GM23248 (cell line): ENCODE measurements around the gene IFI16. TPM values are rescaled to one million over a fixed set of nuclear protein-coding genes. Genes with fewer than 3 reads are reported as not detected.
"Not testable (repeated sequence)": the region's sequence is repeated elsewhere in the genome, so short reads cannot be mapped to it uniquely, and the experiment has no call there.

ENCODE experiments used
- DNase-seq: peaks from one replicate; pipeline ENCODE4 v3.0.0-alpha.2; 2015
- H2AFZ ChIP-seq: fragments of 200-600 bp; sonication (generic); 2 replicates; pipeline ENCODE4 v1.6.1; 2016; ENCODE audit warnings: antibody characterized with exemption
- H3F3A ChIP-seq: fragments of 200-600 bp; sonication (generic); 2 replicates; pipeline ENCODE4 v1.6.1; 2016; ENCODE audit warnings: mild to moderate bottlenecking, antibody characterized with exemption, mixed run types; ENCODE audit not compliant: insufficient read depth
- H3K27ac ChIP-seq: fragments of 200-600 bp; sonication (generic); 2 replicates; pipeline ENCODE4 v1.5.1; 2016; ENCODE audit warnings: mild to moderate bottlenecking
- H3K27me3 ChIP-seq: fragments of 200-600 bp; sonication (generic); replicated peaks from 2 replicates; pipeline ENCODE4 v1.6.1; 2016; ENCODE audit warnings: mild to moderate bottlenecking; ENCODE audit not compliant: insufficient read depth
- H3K36me3 ChIP-seq: fragments of 200-600 bp; sonication (generic); 2 replicates; pipeline ENCODE4 v1.6.1; 2016; ENCODE audit warnings: low read depth, mild to moderate bottlenecking
- H3K4me1 ChIP-seq: fragments of 200-600 bp; sonication (generic); 2 replicates; pipeline ENCODE4 v1.6.1; 2016; ENCODE audit warnings: mild to moderate bottlenecking; ENCODE audit not compliant: insufficient read depth
- H3K4me2 ChIP-seq: fragments of 200-600 bp; sonication (generic); one replicate; pipeline ENCODE4 v1.6.1; 2016; ENCODE audit warnings: mild to moderate bottlenecking; ENCODE audit not compliant: unreplicated experiment
- H3K4me3 ChIP-seq: fragments of 200-600 bp; sonication (generic); 2 replicates; pipeline ENCODE4 v1.5.1; 2016; ENCODE audit warnings: mild to moderate bottlenecking
- H3K79me2 ChIP-seq: fragments of 200-600 bp; sonication (generic); 2 replicates; pipeline ENCODE4 v1.6.1; 2016; ENCODE audit warnings: mild to moderate bottlenecking; ENCODE audit not compliant: insufficient read depth
- H3K9ac ChIP-seq: fragments of 200-600 bp; sonication (generic); 2 replicates; pipeline ENCODE4 v1.6.1; 2016; ENCODE audit warnings: mild to moderate bottlenecking
- H3K9me2 ChIP-seq: fragments of 200-600 bp; sonication (generic); 2 replicates; pipeline ENCODE4 v1.6.1; 2016; ENCODE audit warnings: mixed run types, mild to moderate bottlenecking, moderate library complexity; ENCODE audit not compliant: insufficient read depth
- H3K9me3 ChIP-seq: fragments of 200-600 bp; sonication (generic); one replicate; pipeline ENCODE4 v1.6.1; 2017; ENCODE audit warnings: low read depth
- H4K20me1 ChIP-seq: fragments of 200-600 bp; sonication (generic); 2 replicates; pipeline ENCODE4 v1.6.0; 2016; ENCODE audit not compliant: insufficient read depth
- EZH2 ChIP-seq: fragments of 200-600 bp; sonication (generic); IDR thresholded peaks from 2 replicates; pipeline ENCODE4 v1.6.1; 2018; ENCODE audit warnings: antibody characterized with exemption, mild to moderate bottlenecking; ENCODE audit not compliant: insufficient read depth, poor library complexity, severe bottlenecking
- EZH2phosphoT487 ChIP-seq: fragments of 200-600 bp; sonication (generic); IDR thresholded peaks from 2 replicates; pipeline ENCODE4 v1.6.1; 2018; ENCODE audit warnings: antibody characterized with exemption, moderate library complexity, mild to moderate bottlenecking, low read depth; ENCODE audit not compliant: insufficient read depth
- WGBS, 2 experiments: methylation state at CpG; one replicate each; pipeline ENCODE4 v1.1.6; 2015 to 2017; ENCODE audit warnings: low lambda C conversion rate in 2 of 2, low coverage in 1 of 2; ENCODE audit errors: missing lambda C conversion rate in 2 of 2; 5-methylcytosine and 5-hydroxymethylcytosine counted together
- in situ Hi-C: fragments of 300-500 bp; cut with MboI; formaldehyde crosslinking; loops from 2 replicates; pipeline ENCODE4 v1.15.0; 2020
- polyA plus RNA-seq: library from polyadenylated mRNA; unstranded; fragments of >200 nt; fragmentation: Nextera tagmentation; extraction: Ambion mirVana; gene quantifications from 2 replicates; pipeline ENCODE4 v1.2.1, GENCODE V29; 2016
- total RNA-seq: library from RNA; depleted of rRNA; stranded (reverse); fragments of >200 nt; shearing (Covaris generic); gene quantifications from 2 replicates; pipeline ENCODE4 v1.2.3, GENCODE V29; 2014

IFI16 gene
- total and polyA plus RNA-seq, 2 experiments from 2014 or later: 36.4 to 88.9 TPM

- WGBS, 2 experiments: 69 to 71% methylated on average over 4 of the region's 4 CpGs
- no peak overlapping the region for H2AFZ ChIP-seq
- peak overlapping the region; percentile 53 for H3K27ac ChIP-seq
- H3K36me3 ChIP-seq: peaks cover 51% of the 10 kb centered on the region
- H3K9me2 ChIP-seq: no peaks in the 10 kb centered on the region
- no peak for TF ChIP-seq EZH2phosphoT487
- no peak for TF ChIP-seq EZH2
- no peaks in the 10 kb centered on the region for H3K9me3 ChIP-seq
- H3K4me2 ChIP-seq: peak overlapping the region; percentile 24
- H3K4me1 ChIP-seq: peaks cover 24% of the 10 kb centered on the region
- peak overlapping the region; percentile 47 for H3K9ac ChIP-seq
- H4K20me1 ChIP-seq: no peaks in the 10 kb centered on the region
- H3K4me3 ChIP-seq: no peak overlapping the region
- in situ Hi-C loops: no loop called here
- H3F3A ChIP-seq: peaks cover 21% of the 10 kb centered on the region
- H3K79me2 ChIP-seq: peaks cover 96% of the 10 kb centered on the region
- no peaks in the 10 kb centered on the region for H3K27me3 ChIP-seq
- peak; percentile 90 for DNase-seq
Measured at GRCh38 chr1:159015440-159015909, 5.8 kb downstream of the IFI16 start.

- DNase-seq: no peak
- 98 to 99% methylated on average over 10 of the region's 10 CpGs for WGBS, 2 experiments
- no peak overlapping the region for H3K4me2 ChIP-seq
- H4K20me1 ChIP-seq: no peaks in the 10 kb centered on the region; the same call in 1 of the 2 replicates
- no peaks in the 10 kb centered on the region for H3K9me3 ChIP-seq
- H3K4me3 ChIP-seq: no peak overlapping the region
- no peak overlapping the region for H3K27ac ChIP-seq
- peaks cover 97% of the 10 kb centered on the region for H3K79me2 ChIP-seq
- H3K36me3 ChIP-seq: peaks cover 42% of the 10 kb centered on the region
- peaks cover 2% of the 10 kb centered on the region; the same call in 1 of the 2 replicates for H3F3A ChIP-seq
- no peaks in the 10 kb centered on the region for H3K4me1 ChIP-seq
- H3K27me3 ChIP-seq: no peaks in the 10 kb centered on the region
- no peaks in the 10 kb centered on the region for H3K9me2 ChIP-seq
- in situ Hi-C loops: no loop called here
- H2AFZ ChIP-seq: no peak overlapping the region
- TF ChIP-seq EZH2phosphoT487 (no peak), EZH2 (no peak)
- H3K9ac ChIP-seq: no peak overlapping the region
Measured at GRCh38 chr1:159023723-159024122, 14.0 kb downstream of the IFI16 start.

- Histone ChIP-seq H2AFZ (no peak overlapping the region), H3K27me3 (no peaks in the 10 kb centered on the region), H3K9me2 (no peaks in the 10 kb centered on the region), H3K9me3 (no peaks in the 10 kb centered on the region), H3K4me2 (no peak overlapping the region), H4K20me1 (no peaks in the 10 kb centered on the region; the same call in 1 of the 2 replicates), H3K36me3 (peaks cover 38% of the 10 kb centered on the region), H3K9ac (no peak overlapping the region), H3K79me2 (peaks cover 98% of the 10 kb centered on the region), H3K27ac (no peak overlapping the region), H3F3A (peaks cover 4% of the 10 kb centered on the region; the same call in 1 of the 2 replicates), H3K4me1 (no peaks in the 10 kb centered on the region), H3K4me3 (no peak overlapping the region)
- in situ Hi-C loops: no loop called here
- 99 to 100% methylated on average over 7 of the region's 7 CpGs for WGBS, 2 experiments
- no peak for DNase-seq
- TF ChIP-seq EZH2phosphoT487 (no peak), EZH2 (no peak)
Measured at GRCh38 chr1:159025043-159025442, 15.3 kb downstream of the IFI16 start.

GRCh38 chr1:159026841-159027240 lies 17.1 kb downstream of the IFI16 start:
- in situ Hi-C loops: not testable (repeated sequence)
- peaks cover 27% of the 10 kb centered on the region for H3K36me3 ChIP-seq
- WGBS, 2 experiments: 90 to 91% methylated on average over 2 of the region's 2 CpGs

GRCh38 chr1:159030311-159030710 lies 20.6 kb downstream of the IFI16 start:
- WGBS, 2 experiments: 100% methylated on average over 1 of the region's 1 CpG
- in situ Hi-C loops: no loop called here
- Histone ChIP-seq H2AFZ (no peak overlapping the region), H3K4me2 (no peak overlapping the region), H4K20me1 (no peaks in the 10 kb centered on the region; the same call in 1 of the 2 replicates), H3K36me3 (peaks cover 44% of the 10 kb centered on the region), H3K4me3 (no peak overlapping the region), H3K79me2 (peaks cover 97% of the 10 kb centered on the region), H3K9ac (no peak overlapping the region), H3K9me2 (no peaks in the 10 kb centered on the region), H3K4me1 (no peaks in the 10 kb centered on the region), H3K27ac (no peak overlapping the region), H3F3A (peaks cover 4% of the 10 kb centered on the region; the same call in 1 of the 2 replicates), H3K9me3 (no peaks in the 10 kb centered on the region), H3K27me3 (no peaks in the 10 kb centered on the region)
- DNase-seq: no peak
- no peak for TF ChIP-seq EZH2phosphoT487
- no peak for TF ChIP-seq EZH2

More at GRCh38 chr1:159026841-159027240, 17.1 kb downstream of the IFI16 start:
- H3K4me2 ChIP-seq, H3K4me3 ChIP-seq, H3K9me3 ChIP-seq, H2AFZ ChIP-seq, H3K27ac ChIP-seq, H3K9me2 ChIP-seq, H3K9ac ChIP-seq, H3K4me1 ChIP-seq, H3K27me3 ChIP-seq, DNase-seq, H4K20me1 ChIP-seq, H3F3A ChIP-seq: not testable (repeated sequence)
- H3K79me2 ChIP-seq: peaks cover 98% of the 10 kb centered on the region
